GM18517 (cell line): ENCODE measurements around the gene DNAH14.
"Not testable (repeated sequence)": the region's sequence is repeated elsewhere in the genome, so short reads cannot be mapped to it uniquely, and the experiment has no call there.

Experiments
- ATAC-seq: cut with Tn5 transposase; IDR thresholded peaks from one replicate; pipeline ENCODE4 v1.9.1; 2021; ENCODE audit warnings: mild to moderate bottlenecking, moderate library complexity; ENCODE audit not compliant: unreplicated experiment

Gene DNAH14

DNA sequence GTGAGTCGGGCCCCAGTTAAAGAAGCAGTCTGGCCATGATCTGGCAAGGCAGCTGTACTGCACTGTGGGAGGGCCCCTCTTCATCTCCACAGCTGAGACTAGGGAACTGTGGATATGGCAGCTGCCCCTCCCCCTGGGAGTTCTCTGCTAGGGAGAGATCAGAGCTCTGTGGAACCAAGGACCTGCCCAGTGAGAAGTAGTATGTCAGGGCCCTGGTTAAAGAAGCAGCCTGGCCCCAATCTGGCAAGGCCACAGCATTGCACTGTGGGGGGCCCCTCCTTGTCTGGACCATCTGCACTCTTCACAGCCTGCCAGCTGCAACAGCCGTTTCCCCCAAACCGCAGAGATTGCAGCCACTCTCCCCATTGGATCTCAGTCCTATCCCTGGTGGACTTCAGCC, 208.5 kb downstream of the DNAH14 start:
- ATAC-seq, result no peak

DNA sequence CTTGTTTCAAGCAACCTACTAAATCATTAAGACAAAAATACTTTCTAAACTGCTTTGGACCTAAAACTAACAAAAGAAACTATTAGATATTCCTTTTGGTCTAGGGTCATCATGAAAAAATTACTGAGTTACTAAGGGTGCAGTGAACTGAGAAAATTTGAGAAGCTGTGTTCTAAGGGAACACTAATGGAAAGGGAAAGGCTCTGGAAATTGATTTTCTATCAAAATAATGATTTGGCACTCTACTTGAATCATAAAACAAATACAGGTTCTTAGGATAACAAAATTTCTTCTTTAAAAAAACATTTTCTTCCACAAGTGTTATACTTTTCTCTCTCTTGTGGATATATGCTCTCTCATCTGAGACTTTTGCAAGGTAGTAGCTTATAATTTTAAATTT, 213.5 kb downstream of the DNAH14 start:
- ATAC-seq, result no peak

DNA sequence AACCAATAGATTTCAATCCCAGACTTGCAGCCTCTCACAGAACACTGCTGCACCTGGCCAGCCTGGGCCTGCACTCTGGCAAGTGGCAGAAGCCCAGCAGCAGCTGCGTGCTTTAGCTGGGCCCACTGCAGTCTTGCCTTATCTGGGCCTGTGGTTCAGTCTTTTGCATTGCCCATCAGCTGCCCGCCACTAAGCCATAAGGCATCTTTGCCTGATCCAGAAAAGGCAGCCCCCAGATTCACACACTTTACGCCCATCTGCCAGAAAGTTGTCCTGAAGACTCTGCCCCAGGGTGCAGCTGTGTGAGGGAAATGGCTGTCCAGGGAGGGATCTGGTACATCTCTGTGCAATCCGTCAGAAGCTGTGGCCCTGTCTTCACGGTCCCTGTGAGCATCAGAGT, 217.0 kb downstream of the DNAH14 start:
- ATAC-seq, result no peak

DNA sequence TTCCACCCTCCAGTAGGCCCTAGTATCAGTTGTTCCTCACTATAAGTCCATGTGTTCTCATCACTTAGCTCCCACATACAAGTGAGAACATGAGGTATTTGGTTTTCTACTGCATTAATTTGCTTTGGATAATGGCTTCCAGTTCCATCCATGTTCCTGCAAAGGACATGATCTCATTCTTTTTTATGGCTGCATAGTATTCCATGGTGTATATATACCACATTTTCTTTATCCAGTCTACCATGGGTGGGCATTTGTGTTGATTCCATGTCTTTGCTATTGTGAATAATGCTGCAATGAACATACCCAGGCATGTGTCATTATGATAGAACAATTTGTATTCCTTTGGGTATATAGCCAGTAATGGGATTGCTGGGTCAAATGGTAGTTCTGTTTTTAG, 218.3 kb downstream of the DNAH14 start:
- not testable (repeated sequence) for ATAC-seq

DNA sequence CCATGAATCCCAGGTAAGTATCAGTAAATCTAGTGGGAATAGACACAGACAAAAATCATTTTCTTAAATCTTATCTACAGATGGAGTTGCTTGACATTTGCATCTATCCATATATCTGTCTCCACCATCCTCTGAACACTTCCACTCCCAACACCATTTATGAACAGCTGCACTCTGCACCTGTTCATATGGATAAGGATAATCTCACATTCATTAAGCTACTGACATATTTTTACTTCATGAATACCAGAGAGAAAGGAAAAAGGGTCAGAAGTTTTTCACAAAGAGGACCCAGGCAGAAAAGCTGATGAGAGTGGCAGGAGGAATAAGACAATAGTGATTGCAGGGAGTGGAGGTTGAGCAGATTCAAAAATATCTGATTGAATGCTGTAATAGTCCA, 222.6 kb downstream of the DNAH14 start:
- no peak for ATAC-seq

DNA sequence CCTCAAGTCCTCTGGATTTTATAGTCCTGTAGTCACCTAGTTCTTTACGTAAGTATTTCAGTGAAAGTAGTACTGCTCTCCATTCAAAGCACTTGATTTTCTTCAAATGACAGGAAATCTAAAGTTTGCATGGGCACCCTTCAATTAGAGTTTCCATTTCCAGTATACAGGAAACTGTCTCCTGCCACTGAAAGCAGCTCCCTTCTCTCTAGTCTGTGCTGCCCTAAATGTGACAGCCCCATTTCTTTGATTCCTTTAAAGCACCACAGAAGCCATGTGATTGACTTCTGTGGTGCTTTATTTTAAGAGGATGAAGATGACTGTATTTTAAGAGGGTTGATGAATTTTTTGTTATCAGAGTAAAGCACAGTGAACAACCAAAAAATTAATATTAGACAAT, 226.1 kb downstream of the DNAH14 start:
- no peak for ATAC-seq

DNA sequence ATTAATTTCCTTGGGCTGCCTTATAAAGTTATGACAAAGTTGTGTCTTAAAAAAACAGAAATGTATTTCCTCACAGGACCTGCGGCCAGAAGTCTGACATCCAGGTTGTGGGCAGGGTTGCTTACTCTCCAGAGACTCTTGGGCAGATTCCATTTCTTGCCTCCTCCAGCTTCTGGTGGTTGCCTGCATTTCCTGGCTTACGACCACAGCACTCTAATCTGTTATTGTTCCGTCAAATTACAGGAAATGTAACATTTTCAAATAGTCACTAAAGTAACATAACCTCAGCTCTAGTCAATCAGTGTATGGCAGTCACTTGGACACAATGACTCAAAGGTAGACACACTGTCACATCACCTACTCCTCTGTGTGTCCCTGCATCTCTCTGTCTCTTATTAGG, 226.8 kb downstream of the DNAH14 start:
- no peak for ATAC-seq

DNA sequence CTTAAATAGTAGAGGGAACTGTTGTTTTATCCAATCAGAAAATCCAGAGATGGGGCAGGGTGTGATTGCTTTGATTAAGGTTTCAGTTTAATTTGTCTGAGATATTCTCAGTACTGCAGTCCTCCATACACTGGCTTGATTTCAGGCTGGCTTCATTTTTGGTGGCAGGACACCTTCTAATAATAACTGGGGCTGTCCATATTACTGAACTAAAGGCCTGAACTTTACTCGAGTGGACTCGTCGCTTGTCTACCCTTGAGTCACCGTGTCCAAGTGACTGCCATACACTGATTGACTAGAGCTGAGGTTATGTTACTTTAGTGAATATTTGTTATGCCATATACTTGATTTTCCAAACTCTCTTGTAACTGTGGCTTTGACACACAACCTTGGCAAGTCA, 228.8 kb downstream of the DNAH14 start:
- no peak for ATAC-seq

DNA sequence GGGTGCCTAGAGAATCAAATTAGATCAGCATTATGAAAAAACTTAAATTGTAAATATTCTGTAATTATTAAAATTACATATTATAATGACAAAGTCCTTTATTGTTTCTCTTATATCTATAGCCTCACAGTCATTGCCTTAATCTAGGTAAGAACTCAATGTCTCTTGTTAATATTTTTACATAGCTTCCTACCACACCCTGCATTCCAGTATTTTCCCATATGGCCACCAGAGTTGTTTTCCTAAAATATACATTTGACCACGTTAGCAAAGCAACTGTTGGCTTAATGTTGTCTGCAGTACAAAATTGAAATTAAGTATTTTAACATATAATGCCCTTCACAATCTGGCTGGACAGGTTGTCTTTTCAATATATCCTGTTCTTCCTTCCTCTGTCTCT, 230.3 kb downstream of the DNAH14 start:
- ATAC-seq, result no peak

DNA sequence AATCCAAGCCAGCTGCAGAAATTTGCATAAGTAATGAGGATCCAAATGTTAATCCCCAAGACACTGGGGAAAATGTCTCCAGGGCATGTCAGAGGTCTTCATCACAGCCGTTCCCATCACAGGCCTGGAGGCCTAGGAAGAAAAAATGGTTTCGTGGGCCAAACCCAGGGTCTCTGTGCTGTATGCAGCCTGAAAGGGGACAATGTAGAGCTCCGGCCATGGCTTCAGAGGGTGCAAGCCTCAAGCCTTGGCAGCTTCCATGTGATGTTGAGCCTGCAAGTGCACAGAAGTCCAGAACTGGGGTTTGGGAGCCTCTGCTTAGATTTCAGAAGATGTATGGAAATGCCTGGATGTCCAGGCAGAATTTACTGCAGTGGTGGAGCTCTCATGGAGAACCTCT, 247.9 kb downstream of the DNAH14 start:
- ATAC-seq, result not testable (repeated sequence)

DNA sequence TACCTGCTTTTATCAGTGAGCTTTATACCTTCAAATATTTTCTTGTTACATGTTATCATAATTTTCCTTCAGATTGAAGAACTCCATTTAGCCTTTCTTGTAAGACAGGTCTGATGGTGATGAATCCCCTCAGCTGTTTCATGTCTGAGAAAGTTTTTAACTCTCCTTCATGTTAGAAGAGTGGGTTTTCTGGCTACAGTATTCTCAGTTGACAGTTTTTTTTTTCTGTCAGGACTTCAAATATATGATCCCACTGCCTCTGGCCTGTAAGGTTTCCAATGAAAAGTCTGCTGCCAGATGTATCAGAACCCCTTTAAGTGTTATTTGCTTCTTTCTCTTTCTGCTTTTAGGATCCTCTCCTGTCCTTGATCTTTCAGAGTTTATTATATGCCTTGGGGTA, 250.2 kb downstream of the DNAH14 start:
- ATAC-seq, result no peak

DNA sequence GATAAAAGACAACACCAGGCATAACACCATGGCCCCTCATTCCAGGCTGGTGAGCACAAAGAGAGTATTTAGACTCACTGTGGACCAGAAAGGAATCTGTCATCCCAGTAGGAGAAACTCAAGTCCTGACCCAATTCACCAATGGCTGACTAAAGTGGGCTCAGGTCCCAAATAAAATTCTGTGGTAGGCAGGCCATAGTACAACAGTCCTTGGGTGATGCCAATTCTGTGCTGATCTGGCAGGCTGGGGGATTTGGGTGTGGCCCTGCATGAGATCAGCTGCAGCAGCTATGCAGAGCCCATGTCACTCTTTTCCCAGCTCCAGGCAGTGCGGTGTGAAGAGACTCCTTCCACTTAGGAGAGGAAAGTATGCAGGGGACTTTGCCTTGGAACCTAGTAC, 253.2 kb downstream of the DNAH14 start:
- ATAC-seq, result no peak

DNA sequence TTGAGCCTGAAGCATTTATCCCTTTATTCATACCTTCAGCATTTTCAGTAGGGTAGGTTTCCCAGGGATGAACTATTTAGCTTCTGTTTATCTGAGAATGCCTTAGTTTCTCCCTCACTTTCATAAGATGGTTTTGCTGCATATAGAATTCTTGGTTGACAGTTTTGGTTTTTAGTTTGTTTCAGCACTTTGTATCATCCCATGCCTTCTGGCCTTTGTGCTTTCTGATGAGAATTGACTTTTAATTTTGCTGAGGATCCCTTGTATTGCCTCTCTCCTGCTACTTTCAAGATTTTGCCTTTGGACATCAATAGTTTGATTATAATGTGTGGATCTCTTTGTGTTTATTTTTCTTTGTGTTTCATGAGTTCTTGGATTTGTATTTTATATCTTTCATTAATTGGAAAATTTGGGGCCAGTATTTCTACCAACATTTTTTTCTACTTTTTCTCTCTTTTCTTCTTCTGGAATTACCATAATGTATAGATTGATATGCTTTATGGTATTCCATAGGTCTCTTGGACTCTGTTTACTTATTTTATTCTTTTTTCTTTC, 261.8 kb downstream of the DNAH14 start:
- no peak for ATAC-seq

DNA sequence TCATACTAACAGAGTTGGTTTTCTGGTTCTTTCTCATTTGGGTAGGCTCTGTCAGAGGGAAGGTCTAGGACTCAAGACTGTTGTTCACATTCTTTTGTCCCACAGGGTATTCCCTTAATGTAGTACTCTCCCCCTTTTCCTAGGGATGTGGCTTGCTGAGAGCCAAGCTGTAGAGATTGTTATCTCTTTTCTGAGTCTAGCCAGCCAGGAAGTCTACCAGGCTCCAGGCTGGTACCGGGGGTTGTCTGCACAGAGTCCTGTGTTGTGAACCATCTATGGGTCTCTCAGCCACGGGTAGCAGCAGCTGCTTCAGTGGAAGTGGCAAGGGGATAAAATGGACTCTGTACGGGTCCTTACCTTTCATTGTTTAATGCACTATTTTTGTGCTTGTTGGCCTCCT, 272.0 kb downstream of the DNAH14 start:
- no peak for ATAC-seq

DNA sequence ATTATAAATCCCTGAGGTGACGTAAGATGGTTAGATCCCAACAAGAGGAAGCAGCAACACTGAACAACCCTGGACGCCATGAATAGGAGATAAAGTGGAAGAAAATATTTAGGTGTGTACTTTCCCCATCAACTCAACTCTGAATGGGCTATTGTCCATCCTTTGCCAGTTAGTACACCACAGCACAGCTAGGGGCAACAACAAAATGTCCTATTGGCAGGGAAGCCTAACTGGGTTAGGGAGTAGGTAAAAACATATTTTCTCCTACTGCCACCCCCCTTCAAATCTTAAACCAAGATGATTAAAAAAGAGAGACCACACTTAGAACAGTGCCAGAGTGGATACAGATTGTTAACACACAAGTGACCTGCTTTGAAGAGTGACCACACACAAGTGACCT, 278.3 kb downstream of the DNAH14 start:
- ATAC-seq, result no peak

DNA sequence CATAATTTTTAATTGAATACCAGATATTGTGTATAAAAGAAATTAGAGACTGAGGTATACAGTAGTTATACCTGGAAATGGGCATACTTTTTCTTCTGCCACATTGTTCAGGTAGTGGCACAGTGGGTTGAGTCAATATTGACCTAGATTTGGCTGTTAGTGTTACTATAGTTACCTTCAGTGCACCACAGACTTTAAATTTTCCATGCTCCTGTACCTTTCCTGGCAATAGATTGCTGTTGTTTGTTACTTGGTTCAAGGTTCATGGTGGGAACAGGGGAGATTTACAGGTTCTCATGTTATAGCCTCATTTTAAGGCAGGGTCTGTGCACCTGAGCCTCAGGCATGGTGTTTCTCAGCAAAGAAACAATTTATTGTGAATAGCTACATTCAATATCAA, 279.7 kb downstream of the DNAH14 start:
- ATAC-seq, result no peak

DNA sequence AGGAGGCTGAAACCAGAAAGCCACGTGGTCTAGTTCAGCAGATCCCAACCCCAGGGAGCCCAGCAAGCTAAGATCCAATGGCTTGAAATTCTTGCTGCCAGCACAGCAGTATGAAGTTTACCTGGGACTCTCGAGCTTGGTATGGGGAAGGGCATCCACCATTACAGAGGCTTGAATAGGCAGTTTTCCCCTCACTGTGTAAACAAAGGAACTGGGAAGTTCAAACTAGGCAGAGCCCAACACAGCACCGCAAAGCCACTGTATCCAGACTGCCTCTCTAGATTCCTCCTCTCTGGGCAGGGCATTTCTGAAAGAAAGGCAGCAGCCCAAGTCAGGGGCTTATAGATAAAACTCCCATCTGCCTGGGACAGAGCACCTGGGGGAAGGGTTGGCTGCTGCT, 280.7 kb downstream of the DNAH14 start:
- ATAC-seq, result not testable (repeated sequence)

DNA sequence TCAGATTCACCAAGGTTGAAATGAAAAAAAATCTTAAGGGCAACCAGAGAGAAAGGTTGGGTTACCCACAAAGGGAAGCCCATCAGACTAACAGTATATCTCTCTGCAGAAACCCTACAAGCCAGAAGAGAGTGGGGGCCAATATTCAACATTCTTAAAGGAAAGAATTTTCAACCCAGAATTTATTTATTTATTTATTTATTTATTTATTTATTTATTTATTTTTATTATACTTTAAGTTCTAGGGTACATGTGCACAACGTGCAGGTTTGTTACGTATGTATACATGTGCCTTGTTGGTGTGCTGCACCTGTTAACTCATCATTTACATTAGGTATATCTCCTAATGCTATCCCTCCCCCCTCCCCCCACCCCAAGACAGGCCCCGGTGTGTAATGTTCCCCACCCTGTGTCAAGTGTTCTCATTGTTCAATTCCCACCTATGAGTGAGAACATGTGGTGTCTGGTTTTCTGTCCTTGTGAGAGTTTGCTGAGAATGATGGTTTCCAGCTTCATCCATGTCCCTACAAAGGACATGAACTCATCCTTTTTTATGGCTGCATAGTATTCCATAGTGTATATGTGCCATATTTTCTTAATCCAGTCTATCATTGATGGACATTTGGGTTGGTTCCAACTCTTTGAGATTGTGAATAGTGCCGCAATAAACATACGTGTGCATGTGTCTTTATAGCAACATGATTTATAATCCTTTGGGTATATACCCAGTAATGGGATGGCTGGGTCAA, 282.4 kb downstream of the DNAH14 start:
- not testable (repeated sequence) for ATAC-seq

DNA sequence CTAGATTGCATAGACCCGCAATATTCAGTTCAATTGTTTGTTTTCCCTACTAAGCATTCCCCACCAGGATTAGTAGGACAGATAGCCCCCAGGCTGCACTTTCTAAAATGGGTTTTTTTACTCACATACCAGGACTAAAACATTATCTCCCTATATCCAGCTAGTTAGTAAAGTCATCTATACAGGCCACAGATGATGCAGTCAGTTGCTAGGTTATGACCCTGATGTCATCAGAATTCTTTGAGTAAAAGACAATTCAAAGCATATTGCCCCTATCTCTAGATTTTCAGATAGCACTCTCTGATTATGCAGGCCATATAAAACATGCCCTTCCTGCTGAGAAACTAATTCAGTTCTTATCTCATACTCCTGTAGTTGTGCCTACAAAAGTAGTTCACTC, 294.8 kb downstream of the DNAH14 start:
- no peak for ATAC-seq

DNA sequence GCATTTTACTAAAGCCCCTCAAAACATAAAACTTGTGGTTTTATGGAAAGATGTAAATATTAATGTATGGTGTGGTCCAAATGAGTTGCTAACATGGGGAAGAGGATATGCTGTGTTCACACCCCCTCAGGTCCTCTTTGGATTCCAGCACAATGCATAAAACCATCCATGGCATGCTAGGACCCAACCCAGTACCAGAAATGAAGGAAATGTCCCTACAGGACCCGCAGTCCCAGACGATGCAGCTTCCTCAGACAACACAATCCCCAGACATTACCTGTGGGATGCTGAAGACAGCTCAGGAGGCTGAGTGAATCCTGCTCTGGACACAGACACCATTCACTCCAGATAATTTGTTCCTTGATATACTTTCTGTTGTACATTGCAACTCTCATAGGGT, 296.2 kb downstream of the DNAH14 start:
- no peak for ATAC-seq

DNA sequence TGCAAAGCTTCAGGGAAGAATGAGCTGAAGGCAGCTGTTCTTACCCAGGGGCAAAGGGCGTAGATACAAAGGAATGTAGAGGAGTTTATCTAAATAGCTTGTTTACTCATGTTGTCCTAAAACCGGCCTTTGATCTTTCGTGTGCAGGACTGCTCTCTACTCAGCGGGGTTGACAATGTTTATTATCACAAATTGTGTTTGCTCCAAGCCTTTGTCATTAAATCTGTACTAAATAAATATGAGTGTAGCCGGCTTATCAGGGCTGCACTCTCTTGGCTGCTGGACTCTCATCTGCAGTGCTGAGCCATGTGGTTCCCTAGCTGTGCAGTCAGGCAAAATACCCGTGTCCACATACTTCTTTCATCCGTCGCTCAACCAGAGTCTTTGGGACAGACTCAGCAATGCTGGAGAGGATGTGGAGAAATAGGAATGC, 299.4 kb downstream of the DNAH14 start:
- ATAC-seq, result no peak

DNA sequence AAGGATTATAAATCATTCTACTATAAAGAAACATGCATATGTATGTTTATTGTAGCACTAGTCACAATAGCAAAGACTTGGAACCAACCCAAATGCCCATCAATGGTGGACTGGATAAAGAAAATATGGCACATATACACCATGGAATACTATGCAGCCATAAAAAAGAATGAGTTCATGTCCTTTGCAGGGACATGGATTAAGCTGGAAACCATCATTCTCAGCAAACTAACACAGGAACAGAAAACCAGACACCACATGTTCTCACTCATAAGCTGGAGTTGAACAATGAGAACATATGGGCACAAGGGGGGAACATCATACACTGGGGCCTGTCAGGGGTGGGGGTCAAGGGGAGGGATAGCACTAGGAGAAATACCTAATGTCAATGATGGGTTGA, 300.0 kb downstream of the DNAH14 start:
- not testable (repeated sequence) for ATAC-seq

DNA sequence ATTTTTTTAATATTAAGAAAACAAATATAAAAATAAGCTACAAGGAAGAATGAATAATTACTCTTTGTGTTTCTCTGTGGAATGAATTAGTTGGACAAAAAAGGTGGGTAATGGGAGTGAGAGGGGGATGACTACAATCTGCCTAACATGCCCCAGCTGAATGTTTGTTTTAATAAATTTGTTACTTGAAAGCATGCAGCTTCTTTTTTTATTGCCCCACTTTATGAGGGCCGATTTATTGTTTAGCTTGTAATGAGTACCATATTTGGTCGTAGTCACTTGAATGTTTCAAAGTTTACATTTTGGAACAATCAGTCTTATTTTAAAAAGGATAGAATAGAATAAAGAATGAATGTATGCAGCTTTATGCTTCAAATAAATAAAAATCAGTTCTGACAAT, 301.0 kb downstream of the DNAH14 start:
- no peak for ATAC-seq
